ENCODE data around the gene LINGO1.

The LINGO1 gene

DNA sequence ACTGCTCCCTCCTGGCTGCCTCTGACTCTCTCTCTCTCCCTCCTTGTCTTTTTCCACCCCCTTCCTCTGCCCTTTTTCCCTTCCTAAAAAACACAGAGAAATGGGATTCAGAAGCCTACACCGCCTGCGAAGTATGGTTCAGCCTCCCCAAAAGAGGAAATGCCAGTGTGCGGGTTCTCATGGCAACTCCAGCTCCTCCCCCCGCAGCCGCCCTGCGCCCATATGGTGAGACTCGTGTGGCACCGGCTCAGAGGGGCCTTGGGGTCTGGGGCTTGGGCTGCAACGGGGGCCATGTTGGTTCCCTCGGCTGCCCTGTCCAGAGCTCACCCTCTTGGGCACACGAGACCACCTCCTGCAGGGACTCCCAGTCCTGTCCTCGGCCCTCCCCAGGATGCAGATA is 23.6 kb upstream of the LINGO1 start:
- no peak for DNase-seq

DNA sequence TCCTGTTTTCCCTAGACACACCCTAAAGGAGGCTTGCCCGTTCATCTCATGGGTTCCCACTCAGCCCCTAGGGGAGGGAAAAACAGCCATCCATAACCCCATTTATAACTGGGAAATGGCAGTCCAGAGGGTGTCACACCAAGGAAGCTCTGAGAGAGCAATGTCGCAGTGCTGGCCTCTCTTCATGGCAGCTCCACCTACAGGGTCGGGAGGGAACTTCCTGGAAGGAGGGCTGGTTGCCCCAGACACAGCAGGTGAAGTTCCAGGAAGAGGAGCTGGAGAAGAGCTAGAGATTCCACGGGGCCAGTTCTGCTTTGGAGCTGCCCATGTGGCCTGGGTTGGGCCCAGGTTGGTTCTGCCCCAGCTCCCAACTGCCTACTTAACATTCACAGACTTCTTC is 22.3 kb upstream of the LINGO1 start:
- peak; percentile 33 for DNase-seq

DNA sequence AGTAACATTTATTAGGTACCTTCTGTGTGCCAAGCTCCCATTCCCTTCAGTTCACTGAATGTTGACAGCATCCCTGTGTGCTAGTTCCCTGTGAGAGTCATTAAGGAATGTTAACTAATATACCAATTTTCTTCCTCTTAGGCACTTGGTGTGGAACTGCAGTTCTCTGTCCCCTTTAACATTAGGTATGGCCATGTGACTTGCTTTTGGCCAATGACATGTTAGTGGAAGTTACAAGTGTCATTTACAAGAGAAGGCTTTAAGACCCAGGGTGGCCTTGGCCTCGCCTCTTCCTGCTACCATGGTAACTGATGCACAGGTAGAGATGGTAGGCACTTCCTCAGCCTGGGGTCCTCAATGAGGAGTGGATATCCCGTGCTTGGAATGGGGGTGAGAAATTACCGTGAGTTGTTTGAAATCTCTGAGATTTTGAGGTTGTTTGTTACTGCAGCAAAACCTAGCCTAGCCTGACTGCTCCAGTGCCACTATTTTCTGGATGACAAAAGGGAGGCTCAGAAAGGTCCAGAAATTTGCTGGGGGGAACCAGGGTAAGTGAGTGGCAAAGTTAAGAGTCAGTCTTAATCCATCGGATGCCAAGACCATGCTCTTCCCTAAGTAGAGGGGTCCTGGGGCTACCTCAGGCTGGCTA is 21.2 kb upstream of the LINGO1 start:
- no peak for DNase-seq

DNA sequence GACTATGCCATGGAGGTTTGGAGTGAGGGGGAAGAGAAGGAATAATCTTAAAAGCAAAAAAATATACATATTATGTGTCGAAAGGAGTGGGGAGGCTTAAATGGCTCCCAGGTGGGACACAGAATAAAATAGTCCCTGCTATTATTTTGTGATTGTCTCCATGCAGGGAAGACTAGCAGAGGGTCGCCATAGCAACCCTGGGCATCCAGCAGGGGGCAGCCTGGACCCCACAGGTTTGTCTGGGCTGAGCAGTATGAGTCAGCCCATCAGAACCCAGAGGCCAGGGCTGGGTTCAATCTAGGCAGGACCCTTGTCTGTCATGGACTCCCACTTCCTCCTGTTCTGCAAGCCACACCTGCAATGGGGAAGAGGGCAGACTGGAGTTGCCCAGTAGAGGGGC is 17.6 kb upstream of the LINGO1 start:
- DNase-seq = peak; percentile 15

DNA sequence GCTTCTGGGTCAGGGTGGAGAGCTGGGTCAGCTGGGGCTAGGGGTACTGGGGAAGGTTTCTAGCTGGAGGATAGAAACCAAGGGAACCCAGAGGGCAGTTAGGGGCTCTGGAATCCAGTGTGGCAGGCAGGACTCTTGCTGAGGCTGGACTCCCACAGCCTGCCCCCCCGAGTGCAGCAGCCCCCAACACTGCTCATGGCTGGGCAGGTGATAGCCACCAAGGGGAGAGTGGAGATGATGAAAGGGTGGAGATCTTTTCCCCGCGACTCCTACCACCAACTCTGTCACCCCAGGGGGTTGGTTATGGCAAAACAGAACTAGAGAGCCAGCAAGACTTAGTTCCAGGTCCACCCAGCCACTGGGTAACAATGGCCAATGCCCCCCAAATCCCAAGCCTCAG is 16.9 kb upstream of the LINGO1 start:
- DNase-seq = no peak

DNA sequence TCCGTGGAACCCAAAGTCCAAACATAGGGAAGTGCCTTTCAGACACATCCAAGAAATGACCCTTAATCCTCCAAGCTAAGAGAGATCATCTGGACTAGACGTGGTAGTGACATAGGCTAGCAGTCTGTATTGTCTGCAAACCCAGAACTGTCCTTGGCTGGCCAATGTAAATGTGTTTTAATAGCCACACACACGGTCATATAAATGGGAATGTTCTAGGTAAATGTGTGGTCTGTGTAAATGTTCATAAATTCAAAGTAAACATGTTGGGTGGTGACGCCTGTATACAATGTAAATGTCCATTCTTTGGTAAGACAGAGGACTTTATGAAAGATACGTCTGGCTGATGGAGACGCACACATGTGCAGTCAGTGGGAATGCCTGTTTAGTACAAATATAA is 16.3 kb upstream of the LINGO1 start:
- no peak for DNase-seq

DNA sequence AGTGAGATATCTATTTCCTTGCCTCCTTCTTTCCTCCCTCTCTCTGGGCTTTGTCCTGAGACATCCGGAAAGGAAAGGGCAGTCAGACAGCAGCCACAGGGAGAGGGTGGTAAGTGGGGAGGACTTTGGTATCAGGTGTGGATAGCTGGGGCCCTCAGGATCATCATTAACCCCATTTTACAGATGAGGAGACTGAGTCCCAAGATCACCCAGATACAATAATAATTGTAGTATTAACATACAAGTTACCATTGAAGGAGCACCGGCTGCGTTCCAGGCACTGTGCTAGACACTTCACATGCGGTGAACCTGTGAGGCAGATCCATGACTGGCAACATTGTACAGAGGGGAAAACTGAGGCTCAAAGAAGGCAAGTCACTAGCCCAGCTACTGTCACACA is 15.2 kb upstream of the LINGO1 start:
- DNase-seq = no peak

DNA sequence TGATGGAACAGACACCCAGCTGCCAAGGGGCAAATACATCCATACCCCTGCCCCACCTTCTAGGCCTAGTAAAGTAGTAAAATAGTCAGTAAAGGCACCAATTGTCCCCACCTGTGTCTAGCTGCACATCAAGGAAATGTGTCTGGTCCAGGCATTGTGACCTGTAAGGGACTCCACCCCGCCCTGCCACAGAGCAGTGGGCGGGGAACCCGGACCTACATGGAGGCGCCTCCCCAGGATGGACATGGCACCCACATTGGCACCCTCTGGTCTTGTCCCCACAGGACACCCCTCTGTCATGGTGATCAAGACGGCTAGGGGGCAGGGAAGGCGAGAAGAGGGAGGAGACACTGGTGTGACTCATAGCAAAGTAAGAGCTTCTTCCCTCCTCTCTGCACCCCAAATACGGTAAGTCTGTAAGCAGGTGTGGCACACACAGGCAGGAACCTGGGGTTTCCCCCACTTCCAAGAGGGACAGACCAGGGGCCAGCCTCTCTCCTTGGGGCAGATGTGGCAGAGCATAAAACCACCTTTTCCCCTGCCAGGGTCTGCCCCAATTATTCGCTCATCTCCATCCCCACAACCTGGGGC is 13.5 kb upstream of the LINGO1 start:
- no peak for DNase-seq

DNA sequence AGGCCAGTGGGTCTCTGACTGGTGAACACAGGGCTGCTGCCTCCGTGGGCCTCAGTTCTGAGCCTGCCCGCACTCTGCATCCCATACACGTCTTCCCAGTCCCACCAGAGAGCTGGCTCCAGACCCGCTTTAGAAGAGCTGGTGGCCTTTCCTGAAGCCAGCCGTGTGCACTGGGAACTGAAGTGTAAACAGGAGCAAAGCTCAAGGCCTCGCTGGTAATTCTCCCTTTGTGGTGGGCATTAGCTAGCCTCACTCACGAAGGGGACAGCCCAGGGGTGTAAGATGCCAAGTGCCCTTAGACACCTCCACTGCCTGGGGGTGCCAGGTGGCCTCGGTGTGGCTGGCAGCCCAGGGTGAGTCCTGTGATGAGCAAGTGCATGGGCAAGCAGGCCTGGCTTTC is 12.9 kb upstream of the LINGO1 start:
- no peak for DNase-seq

DNA sequence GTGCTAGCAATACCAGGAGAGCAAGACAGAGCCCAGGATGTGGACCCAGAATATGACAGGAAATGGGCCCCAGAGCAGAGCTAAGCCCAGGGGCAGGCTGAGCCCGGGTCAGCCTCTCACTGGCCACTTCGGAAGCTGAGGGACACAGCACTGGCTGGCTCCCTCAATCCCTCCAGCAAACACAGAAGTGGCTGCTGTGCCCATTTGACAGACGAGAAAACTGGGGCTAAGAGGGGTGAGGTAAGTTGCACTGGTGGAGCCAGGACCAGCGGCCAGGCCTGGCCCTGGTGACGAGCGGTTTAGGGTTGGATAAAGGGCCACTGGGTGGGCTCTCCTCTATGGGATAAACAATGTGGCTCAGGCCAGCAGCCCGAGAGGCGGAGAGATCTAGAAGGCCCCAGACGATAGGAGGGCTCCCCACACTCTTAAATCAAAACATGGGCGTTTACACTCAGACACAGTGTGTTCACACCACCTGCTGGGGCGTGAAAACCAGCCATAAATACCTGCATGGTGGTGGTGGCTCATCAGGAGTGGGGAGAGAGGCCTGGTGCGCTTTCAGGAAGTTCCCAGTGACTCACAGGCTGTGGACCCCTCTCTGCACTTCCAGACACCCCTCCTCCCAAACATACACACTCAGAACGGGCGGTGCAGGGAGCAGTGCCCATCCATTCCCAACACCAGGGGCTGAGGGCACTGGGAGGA is 12.0 kb upstream of the LINGO1 start:
- no peak for DNase-seq

DNA sequence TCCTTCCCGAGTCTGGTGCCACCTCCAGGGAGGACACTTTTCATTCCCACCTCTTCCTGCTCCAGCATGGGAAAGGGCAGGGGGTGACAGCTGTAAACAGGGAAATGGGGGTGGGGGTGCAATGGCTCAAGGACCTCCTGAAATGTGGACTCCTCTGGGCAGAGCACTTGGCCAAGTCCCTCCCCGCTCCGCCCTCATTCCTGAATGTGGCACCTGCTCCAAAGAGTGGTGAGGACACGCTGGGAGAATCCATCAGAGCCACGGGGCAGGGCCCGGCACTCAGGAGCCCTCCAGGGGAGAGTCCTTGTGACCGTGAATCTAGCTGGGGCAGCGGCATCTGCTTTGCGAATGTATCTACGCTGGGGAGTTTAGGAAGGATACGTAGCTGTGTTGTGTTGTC is 11.1 kb upstream of the LINGO1 start:
- DNase-seq = no peak

DNA sequence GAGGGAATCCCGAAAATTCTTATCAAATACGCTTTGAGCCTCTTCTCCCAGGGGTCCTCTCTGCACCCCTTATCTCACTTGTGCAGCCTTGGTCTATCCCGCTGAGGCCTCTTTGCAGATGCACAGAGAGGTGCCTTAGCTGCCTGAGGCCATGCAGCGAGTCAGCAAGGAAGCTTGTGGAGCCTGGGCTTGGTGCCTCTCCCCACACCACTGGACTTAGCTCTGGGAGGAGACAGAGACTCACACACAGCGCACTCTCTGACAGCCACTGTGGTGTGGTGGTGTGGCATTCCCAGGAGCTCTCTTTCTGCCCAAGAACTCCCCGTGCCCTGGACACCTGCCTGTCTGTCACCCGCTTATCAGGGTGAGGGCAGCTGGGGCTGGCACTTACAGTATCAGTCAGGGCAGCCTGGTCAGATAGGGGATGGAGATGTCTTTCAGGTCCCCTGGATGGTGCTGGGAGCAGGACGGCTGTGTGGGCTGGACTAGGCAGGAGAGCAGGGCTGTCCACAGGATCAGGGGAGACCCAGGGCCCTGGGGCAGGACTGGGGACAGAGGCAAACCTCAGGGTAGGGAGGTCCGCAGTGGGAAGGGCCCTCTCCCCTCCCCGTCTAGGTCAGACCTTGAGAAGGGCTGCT is 10.2 kb upstream of the LINGO1 start:
- no peak for DNase-seq

DNA sequence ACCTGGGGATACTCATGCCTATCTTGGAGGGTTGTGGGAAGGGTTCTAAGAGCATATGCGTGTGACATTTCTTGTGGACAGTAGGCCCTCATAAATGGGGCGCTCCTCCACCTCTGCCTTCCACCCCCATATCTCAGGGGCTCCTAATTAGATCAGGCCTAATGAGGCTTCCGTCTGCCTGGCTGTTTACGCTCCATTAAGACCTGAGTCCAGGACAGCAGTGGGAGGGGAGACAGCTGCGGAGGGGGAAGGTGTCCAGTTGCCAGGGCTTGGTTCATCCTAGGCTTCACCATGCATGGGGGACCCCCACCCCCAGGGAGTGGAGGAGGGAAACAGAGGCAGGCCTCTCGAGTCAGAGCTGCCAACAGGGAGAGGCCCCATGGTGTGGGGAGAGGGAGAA is 9.3 kb upstream of the LINGO1 start:
- DNase-seq = no peak

DNA sequence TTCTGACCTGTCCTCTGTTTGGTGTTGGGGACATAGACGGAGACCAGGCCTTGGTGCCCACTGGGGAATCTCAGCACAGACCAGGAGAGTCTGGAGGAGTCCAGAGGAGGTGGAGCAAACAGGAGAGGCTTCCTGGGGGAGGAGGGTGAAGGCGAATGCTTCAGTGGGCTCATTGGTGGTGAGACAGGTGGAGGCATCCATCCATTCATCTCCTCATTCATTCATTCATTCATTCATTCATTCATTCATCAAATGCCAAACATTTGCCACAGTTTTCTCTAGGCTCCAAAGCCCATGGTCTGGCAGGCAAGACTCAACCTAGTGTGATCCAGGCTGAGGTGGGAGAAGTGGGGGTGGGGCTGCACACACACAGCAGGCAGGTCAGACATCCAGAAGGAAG is 7.9 kb upstream of the LINGO1 start:
- DNase-seq = no peak

DNA sequence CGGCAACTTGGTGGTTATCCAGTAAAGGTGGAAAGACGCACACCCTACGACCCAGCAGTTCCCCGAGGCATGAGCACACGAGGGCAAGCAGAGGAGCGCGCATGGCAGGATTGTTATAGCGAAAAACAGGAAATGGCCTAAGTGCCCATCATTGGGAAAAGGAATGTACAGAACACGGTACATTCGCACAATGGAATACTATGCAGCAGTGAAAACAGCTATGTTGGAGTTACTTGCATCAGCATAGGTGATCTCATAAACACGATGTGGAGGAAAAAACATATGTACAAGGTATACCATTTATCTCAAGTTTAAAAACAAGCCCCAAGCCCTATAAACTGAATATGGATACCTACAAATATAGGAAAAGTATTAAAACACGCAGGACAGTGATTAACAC is 6.7 kb upstream of the LINGO1 start:
- DNase-seq = no peak

DNA sequence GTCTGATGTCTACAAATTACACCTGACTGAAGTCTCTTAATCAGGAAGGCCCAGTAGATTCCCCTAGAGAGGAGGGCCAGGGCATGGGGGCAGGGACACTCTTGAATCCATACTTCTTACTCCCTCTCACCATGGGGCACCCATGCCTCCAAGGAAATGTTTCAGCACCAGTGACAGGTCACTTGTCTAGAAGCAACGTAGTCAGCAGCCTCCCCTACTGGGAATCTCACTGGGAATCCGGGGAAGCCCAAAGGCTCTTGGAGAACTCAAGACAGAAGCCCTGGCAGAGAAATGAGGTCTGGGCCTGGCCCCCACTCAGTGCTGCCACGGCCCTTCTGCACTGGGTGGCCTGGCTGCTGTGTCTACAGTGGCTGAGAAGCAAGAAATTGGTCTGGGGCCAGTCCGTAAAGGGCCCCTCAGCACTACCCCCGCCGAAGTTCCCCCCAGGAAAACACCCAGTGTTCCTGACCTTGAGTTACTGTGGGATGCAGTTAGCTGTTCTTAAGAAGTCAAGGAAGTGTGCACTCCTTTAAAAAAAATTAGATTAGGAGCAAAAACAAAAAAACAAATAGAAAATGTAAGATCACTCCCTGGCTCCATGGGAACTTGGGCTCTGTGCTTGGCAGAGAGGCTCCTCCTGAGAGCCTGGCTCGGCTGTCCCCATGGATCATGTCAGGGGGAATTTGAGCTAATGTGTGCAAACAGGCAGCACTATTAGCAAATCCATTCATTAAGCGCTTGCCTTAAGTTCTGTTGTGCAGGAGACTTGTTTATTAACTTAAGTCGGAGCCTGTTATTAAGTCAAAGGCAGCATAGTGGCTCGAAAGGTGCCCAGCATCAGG is 5.4 kb upstream of the LINGO1 start:
- no peak for DNase-seq

DNA sequence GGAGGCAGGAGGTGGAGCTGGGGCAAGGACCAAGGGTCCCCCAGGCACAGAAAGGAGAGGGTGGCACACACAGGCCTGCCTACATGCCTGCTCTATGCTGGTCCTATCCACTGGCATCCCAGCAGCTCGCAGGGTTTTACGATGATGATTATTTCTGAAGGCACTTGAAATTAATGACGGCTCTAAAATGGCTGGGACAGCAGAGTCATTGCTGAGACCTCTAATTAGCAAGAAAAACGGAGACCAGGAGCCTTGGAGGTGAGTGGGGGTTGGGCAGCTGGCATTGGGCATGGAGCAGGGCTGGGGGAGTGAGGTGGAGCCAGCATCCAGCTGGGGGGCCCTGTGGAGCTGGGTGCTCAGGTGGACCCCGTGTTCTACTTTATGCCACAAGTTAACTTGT is 3.5 kb upstream of the LINGO1 start:
- no peak for DNase-seq

DNA sequence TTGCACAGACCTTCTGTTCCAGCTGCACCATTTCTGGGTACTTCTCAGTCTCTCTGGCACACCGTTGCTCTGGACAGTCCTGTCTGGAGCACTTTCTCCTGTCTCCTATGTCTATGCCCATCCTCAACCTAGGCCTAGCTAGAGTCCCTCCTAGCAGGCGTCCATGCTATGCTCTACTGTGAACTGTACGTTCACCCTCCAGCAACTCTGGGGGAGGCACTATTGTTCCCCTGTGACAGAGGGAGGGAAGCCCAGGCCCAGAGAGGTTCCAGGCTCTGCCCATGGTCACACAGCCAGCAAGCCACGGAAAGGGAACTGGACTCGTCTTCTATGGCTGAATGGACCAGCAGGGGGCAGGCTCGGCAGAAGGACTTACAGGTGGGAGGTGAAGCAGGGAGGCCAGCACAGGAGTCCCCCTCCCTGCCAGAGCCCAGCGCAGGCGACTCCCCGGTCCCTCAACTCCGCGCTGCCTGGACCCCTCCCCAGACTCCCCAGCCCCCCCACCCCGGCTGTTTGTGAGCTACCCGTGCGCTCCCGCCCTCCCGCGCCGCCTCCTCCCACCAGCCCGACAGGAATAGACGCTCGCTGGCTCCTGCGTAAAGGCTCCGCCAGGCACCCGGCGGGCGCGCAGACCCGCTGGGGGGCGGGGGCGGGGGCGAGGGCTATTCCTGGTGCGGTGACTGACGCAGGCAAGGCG is 1.7 kb upstream of the LINGO1 start:
- DNase-seq = peak; percentile 81

DNA sequence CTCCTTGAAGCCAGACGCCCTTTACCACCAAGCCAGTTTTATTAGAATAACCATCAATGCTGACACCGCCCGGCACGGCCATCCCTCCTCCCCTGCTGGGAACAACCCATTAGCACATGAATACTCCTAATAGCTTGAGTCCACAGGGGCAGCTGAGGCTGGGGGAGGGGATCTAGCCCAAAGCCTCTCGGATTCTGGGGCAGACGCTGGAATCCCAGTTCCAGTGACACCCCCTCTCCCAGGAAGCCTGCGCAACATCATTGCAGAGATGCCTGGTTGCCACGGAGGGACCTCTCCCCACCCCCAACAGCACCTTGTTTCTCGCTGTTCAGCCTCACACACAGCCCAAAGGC is 1.2 kb upstream of the LINGO1 start:
- peak; percentile 86 for DNase-seq

DNA sequence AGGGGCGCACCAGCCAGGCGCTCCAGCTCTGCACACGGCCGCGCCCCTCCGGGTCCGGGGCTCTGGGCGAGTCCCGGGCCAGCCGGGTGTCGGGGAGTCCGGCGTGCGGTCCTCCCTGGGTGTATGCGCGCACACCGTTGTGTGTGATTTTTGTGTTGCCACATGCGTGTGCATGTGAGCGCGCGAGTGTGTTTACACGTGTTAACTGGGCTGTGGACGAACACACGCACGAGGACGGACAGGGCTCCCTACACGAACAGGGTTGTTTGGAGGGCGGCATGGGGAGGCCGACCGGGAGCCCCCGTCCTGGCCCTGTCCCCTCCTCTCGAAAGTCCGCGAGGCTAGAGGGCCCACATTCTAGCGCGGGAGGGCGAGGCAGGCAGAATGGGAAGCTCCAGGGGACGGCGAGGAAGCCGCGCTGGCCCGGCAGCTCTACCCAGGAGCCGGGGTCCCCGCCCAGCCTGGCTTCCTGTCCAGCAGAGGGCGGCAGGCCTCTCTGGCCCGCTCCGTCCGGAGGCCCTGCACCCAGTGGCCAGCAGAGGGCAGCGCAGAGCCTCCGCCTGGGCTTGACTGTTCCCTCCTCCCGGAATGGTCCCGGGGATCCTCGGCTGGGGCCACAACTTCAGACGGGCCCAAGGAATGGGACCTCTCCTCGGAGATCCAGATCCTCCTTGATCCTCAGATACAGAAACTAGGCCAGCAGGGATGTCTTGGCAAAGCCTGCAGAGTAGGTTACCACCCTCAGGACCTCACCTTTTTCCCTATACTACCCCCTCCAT is 611 bp upstream of the LINGO1 start:
- DNase-seq = peak; percentile 82

DNA sequence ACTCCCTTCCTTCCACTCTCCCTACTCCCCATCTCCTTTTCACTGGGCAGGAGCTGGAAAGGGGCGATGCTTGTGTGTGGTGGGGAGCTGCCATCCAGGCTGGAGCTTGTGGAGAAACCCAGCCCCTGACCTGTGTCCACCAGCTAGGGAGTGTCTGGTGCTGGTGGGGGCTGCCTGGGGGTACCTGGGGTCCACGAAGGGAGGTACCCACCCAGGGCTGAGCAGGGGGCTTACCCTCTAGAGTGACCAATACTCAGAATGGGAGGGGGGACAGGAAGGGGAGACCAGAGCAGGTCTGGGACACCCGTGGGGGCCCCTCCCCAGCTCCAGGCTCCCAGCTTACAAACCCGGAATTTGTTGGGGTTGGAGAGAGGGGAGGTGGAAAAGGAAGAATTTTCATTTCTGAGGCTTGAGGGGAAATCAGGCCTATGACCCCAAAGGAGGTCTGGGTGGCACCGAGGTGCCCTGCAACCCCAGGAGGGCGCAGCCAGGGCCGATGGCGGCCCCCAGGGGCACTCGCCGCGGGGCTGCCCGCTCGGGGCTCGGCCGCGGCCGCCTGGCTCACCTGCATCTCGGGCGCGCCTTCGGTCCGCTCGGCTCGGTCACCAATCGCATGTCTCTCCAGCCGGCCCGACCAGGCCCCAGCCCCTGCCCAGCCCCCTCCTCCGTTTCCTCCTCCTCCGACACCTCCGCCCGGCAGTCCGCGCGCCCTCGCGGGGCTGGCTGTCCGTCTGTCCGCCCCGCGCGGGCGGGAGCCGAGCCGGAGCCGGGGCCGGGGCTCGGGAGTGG is 773 bp downstream of the LINGO1 start:
- peak; percentile 65 for DNase-seq
